Thyroid gland (tissue), 4 donors: Measurements from ENCODE around the gene PABPN1L. TPM values are rescaled to one million over a fixed set of nuclear protein-coding genes. Genes with fewer than 3 reads are reported as not detected.

Source experiments
- DNase-seq, 2 donors: peaks; one replicate each; pipeline ENCODE4 v3.0.0-alpha.2; 2019
- H3K27ac ChIP-seq, 3 donors: fragments of 200-600 bp; sonication (generic); 1 replicate in 2 of 3; 2 replicates in 1 of 3; pipeline ENCODE4 v1.5.1; 2016 to 2019; ENCODE audit warnings: mild to moderate bottlenecking in 1 of 3, moderate library complexity in 1 of 3
- H3K27me3 ChIP-seq: fragments of 200-600 bp; sonication (generic); one replicate; pipeline ENCODE4 v1.5.1; 2019
- H3K36me3 ChIP-seq, 2 donors: fragments of 200-600 bp; sonication (generic); one replicate each; pipeline ENCODE4 v1.5.1; 2016 to 2019
- H3K4me1 ChIP-seq, 2 donors: fragments of 200-600 bp; sonication (generic); one replicate each; pipeline ENCODE4 v1.5.1; 2017 to 2019
- H3K4me3 ChIP-seq, 3 donors: fragments of 200-600 bp; sonication (generic); replicated peaks in 1 of 3; 1 replicate in 2 of 3; 2 replicates in 1 of 3; pipeline ENCODE4 v1.5.1; 2016; ENCODE audit warnings: mild to moderate bottlenecking in 1 of 3
- H3K9me3 ChIP-seq: fragments of 200-600 bp; sonication (generic); one replicate; pipeline ENCODE4 v1.5.1; 2017
- POLR2A ChIP-seq, 2 donors: fragments of 450-650 bp; IDR thresholded peaks; one replicate each; pipeline ENCODE4 v1.6.1; 2017; ENCODE audit warnings: antibody characterized with exemption in 2 of 2, mild to moderate bottlenecking in 2 of 2, moderate library complexity in 1 of 2
- WGBS, 2 donors: methylation state at CpG; one replicate each; pipeline ENCODE4 v1.1.5; 2017; 5-methylcytosine and 5-hydroxymethylcytosine counted together
- intact Hi-C: fragments of 100-400 bp; cut with DNase I; formaldehyde crosslinking; loops from one replicate; pipeline ENCODE4 v1.15.1; 2023
- total RNA-seq, 4 donors: library from RNA; depleted of rRNA; stranded (reverse); fragments of >200 nt; gene quantifications; one replicate each; pipeline ENCODE4 v1.2.3, GENCODE V29; 2016
- TF ChIP-seq, protein P1 (sequence below), 6 experiments: fragments of 200-600 bp in 3 of 6; fragments of 450-650 bp in 3 of 6; sonication (generic) in 3 of 6; IDR thresholded peaks; one replicate each; pipeline ENCODE4 v1.5.1; 2016 to 2019; ENCODE audit warnings: antibody characterized with exemption in 6 of 6, mild to moderate bottlenecking in 2 of 6, inconsistent platforms in 1 of 6, moderate library complexity in 1 of 6

The PABPN1L gene
- total RNA-seq, 4 donors from 2014 or later, result not detected

DNA sequence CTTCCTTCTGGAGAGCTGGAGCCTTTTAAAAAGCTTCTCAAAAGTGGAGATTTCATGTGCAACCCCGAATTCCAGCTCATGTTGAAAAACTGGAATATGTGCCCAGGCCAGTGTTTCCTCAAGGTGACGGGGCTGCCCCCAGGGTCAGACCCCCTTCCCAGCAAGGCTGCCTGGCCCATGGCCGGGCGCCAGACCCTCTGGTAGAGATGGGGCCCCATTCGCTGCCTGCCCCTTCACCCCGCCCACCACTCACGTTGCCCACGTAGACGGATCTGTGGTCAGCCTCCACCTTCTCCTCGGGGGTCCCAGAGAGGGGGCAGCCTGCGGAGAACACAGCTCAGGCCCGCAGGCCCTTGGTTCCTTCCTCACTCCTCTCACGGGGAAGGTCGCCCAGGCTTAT, 1.1 kb downstream of the PABPN1L start:
- no peaks in the 10 kb centered on the region for H3K9me3 ChIP-seq
- H3K4me1 ChIP-seq, result no peaks in the 10 kb centered on the region
- intact Hi-C loops, result no loop called here
- DNase-seq, result no peak
- no peak overlapping the region for H3K4me3 ChIP-seq
- H3K27me3 ChIP-seq, result no peaks in the 10 kb centered on the region
- TF ChIP-seq POLR2A (IDR thresholded peaks at IDR 0.05), result no peak
- TF ChIP-seq, protein P1, sequence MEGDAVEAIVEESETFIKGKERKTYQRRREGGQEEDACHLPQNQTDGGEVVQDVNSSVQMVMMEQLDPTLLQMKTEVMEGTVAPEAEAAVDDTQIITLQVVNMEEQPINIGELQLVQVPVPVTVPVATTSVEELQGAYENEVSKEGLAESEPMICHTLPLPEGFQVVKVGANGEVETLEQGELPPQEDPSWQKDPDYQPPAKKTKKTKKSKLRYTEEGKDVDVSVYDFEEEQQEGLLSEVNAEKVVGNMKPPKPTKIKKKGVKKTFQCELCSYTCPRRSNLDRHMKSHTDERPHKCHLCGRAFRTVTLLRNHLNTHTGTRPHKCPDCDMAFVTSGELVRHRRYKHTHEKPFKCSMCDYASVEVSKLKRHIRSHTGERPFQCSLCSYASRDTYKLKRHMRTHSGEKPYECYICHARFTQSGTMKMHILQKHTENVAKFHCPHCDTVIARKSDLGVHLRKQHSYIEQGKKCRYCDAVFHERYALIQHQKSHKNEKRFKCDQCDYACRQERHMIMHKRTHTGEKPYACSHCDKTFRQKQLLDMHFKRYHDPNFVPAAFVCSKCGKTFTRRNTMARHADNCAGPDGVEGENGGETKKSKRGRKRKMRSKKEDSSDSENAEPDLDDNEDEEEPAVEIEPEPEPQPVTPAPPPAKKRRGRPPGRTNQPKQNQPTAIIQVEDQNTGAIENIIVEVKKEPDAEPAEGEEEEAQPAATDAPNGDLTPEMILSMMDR (IDR thresholded peaks at IDR 0.05), result no peak
- WGBS, 2 donors, result 74% methylated on average over 12 of the region's 14 CpGs
- H3K27ac ChIP-seq, result no peak overlapping the region
- peaks cover 12 to 22% of the 10 kb centered on the region in 2 donors for H3K36me3 ChIP-seq

DNA sequence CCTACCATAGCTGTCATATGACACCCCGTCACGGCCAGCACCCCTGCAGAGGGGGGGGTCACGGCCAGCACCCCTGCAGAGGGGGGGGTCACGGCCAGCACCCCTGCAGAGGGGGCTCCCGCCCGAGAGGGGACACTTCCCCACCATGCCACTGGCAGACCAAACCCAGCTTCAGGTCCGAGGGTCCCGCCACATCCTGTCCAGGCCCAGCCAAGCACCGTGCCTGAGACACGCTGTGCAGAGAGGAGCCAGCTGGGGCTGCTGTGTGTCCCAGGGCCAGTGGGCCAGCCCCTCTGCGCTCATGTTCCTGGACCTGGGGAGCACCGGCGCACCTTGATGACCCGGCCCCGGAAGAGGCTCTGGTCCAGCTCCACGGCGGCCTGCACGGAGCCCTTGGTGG, 1.9 kb downstream of the PABPN1L start:
- Histone ChIP-seq H3K27ac (no peak overlapping the region), H3K36me3 (peaks cover 20 to 30% of the 10 kb centered on the region in 2 donors), H3K27me3 (no peaks in the 10 kb centered on the region), H3K4me3 (no peak overlapping the region), H3K4me1 (no peaks in the 10 kb centered on the region), H3K9me3 (no peaks in the 10 kb centered on the region)
- DNase-seq, result no peak
- no peak for TF ChIP-seq POLR2A (IDR thresholded peaks at IDR 0.05)
- TF ChIP-seq, protein P1 (IDR thresholded peaks at IDR 0.05), result no peak
- 76 to 96% methylated on average over 5 to 9 of the region's 18 CpGs for WGBS, 2 donors
- intact Hi-C loops, result no loop called here

DNA sequence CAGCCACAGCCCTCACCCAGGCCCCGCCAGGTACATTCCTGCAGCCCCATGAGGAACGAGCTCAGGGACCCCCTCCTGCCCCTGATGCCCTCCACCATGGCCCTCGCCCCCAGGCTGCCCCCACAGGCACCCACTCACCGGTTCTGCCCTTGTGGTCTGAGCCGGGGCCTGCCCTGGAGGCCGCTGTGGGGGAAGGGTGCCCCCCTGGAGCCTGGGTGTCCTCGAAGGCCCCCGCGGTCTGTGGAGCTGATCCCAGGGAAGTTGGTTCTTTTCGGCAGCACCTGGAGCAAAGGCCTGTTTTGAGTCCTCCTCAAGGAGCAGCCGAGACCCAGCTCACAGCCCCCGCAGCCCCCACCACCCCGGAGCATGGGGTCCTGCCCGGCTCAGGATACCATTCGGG, 2.4 kb downstream of the PABPN1L start:
- DNase-seq, result no peak
- Histone ChIP-seq H3K4me1 (no peaks in the 10 kb centered on the region), H3K27ac (no peak overlapping the region), H3K4me3 (no peak overlapping the region), H3K36me3 (peaks cover 22 to 33% of the 10 kb centered on the region in 2 donors), H3K27me3 (no peaks in the 10 kb centered on the region), H3K9me3 (no peaks in the 10 kb centered on the region)
- intact Hi-C loops, result no loop called here
- no peak for TF ChIP-seq POLR2A (IDR thresholded peaks at IDR 0.05)
- TF ChIP-seq, protein P1 (IDR thresholded peaks at IDR 0.05), result no peak
- WGBS, 2 donors, result 82% methylated on average over 4 of the region's 15 CpGs; no CpG with 5 or more reads in 1 of the 2 donors

DNA sequence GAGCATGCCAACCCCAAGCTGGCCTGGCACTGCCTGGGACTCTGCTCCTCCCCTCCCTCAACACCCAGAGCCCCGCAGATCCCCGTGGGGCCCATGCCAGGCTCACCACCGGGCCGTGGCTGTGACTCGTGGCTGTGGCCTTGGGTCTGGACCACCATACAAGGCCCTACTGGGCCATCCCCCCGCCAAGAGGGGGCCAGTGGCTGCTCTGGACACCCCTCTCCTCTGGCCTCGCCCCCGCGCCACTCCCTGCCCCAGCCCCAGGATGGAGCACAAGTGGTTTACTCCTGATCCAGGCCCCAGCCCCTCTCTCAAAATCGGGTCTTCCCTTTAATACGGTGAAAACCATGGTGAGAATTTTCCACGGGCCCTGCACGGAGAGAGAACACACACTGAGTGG, 3.0 kb downstream of the PABPN1L start:
- TF ChIP-seq, protein P1 (IDR thresholded peaks at IDR 0.05), result no peak
- no peak for TF ChIP-seq POLR2A (IDR thresholded peaks at IDR 0.05)
- H3K4me3 ChIP-seq, result no peak overlapping the region
- no peak for DNase-seq
- no peaks in the 10 kb centered on the region for H3K27me3 ChIP-seq
- 88 to 89% methylated on average over 9 to 13 of the region's 13 CpGs for WGBS, 2 donors
- H3K4me1 ChIP-seq, result peaks cover 0 to 2% of the 10 kb centered on the region in 2 donors
- H3K27ac ChIP-seq, result no peak overlapping the region
- H3K9me3 ChIP-seq, result no peaks in the 10 kb centered on the region
- intact Hi-C loops, result no loop called here
- peaks cover 22 to 33% of the 10 kb centered on the region in 2 donors for H3K36me3 ChIP-seq

DNA sequence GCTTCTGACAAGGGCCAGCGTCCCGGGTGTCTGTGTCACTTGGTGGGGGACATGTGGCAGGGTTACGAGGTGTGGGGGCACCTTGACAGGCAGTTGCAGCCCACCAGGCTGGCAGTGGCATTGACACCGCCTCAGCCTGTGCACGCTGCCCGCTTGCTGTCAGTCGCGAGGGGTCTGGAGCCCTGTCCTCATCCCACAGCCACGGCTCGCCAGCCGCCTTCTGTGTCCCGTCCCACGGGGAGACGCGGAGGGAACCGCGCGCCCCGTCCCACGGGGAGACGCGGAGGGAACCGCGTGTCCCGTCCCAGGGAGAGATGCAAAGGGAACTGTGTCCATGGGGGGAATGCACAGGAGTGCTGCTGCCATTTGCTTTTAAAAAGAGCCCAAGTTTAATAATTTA, 3.5 kb downstream of the PABPN1L start:
- 87 to 94% methylated on average over 22 to 25 of the region's 25 CpGs for WGBS, 2 donors
- Histone ChIP-seq H3K36me3 (peaks cover 22 to 33% of the 10 kb centered on the region in 2 donors), H3K9me3 (no peaks in the 10 kb centered on the region), H3K4me3 (no peak overlapping the region), H3K27me3 (no peaks in the 10 kb centered on the region), H3K4me1 (peaks cover 3 to 6% of the 10 kb centered on the region in 2 donors), H3K27ac (no peak overlapping the region)
- no peak for DNase-seq
- intact Hi-C loops, result no loop called here
- no peak for TF ChIP-seq POLR2A (IDR thresholded peaks at IDR 0.05)
- TF ChIP-seq, protein P1 (IDR thresholded peaks at IDR 0.05), result no peak
